Fibroblast of lung (primary cell): ENCODE data around the gene SLC15A5.

Experiments used
- CTCF ChIP-seq, 2 donors: IDR thresholded peaks in 1 of 2; conservative IDR thresholded peaks in 1 of 2; 1 replicate in 1 of 2; 2 replicates in 1 of 2; pipeline ENCODE4 v1.5.1; 2011 to 2012; ENCODE audit warnings: low read length in 2 of 2, control low read depth in 1 of 2, inconsistent platforms in 1 of 2, low read depth in 1 of 2, mild to moderate bottlenecking in 1 of 2
- EZH2 ChIP-seq: IDR thresholded peaks from 2 replicates; pipeline ENCODE4 v1.5.1; 2012; ENCODE audit warnings: low read length, control low read depth, mild to moderate bottlenecking; ENCODE audit errors: missing control alignments

- no peak for TF ChIP-seq CTCF (conservative IDR thresholded peaks at IDR 0.05 in 1 of 2, IDR thresholded peaks at IDR 0.05 in 1 of 2; ENCODE audit: low read depth in 1 of 2, low read length in 2 of 2)
- no peak for TF ChIP-seq EZH2
These were observed 79.9 kb downstream of the SLC15A5 start for GRCh38 chr12:16197600-16197999.
